SW 1271 (cell line): Measurements from ENCODE around the gene ASAP2.

ENCODE experiments used
- DNase-seq, 2 experiments: peaks; one replicate each; lab custom pipeline; 2025; lab: John Stamatoyannopoulos, UW

Gene ASAP2

DNA sequence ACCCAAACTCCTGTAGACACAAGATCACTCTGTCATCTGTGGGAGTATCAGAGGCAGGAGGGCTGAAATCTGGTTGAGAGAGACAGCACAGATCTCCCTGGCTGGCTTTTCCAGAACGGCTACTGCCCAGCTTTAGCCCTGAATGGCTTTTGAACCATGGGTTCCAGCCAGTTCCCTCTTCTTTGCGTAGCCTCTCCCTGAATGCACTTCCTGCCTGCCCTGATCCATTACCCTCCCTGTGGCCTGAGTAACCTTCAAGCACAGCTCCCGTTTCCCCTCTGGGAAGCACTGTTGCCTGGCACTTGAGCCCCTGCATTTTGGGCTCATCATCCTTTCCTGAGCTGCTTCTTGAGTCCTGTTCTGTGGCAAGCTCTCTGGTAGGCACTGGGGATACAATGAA lies 68.8 kb downstream of the ASAP2 start:
- no peak for DNase-seq

DNA sequence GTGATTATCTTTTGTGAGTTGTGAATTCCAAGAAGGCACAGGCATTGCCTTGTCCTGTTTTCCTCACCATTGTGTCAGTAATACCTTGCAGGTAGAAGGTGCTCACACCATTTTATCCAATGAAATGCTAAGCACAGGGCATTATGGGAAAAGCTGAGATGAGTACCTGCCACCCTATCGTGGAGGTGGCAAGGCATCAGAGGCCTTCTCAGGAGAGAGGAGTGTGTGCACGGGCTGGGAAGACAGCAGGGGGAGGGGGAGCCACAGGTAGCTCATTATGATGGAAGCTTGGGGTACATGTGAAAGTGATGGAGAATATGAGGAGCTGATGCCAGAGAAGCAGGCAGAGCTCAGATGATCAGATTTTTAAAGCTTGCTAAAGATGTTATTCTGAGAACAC lies 69.5 kb downstream of the ASAP2 start:
- no peak for DNase-seq

DNA sequence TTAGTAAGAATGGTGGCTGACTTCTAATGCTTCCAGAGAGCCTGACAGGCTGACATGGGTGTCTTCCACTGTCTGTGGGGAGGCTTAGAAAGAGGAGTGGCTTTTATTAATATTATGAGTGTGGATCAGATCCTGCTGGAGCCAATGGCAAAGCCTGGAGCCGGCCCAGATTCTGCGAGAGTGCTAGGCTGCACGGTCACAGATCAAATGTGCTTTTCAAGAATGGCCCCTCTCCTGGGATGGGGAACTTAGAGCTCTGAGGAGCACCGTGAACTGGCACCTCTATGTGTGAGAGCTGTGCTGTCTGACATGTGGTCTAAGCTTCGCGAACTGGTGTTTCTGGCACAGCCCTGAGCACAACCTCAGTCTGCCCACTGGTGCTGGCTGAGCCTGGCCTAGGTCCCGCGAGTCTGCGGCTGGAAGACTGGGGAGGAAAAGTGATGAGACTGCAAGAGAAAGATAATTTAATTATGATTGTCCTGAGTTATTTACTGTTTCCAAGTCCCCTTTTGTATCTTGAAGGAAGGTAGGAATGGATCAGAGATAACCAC lies 70.4 kb downstream of the ASAP2 start:
- no peak for DNase-seq

DNA sequence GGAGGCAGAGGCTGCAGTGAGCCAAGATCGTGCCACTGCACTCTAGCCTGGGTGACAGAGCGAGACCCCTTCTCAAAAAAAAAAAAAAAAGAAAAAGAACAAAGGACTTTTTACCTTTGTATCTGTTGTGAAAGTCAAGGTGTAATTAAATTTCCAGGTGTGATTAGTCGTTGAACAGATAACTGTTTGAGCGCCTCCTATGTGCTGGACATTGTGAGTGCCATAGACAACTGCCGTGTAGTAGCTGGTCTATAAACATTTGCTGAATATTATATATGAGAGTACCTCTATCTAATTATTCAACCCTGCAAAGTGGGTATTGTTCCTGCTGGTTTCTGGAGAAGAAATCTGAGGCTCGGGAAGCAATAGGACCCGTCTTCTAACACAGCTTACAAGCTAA lies 71.8 kb downstream of the ASAP2 start:
- DNase-seq = no peak

DNA sequence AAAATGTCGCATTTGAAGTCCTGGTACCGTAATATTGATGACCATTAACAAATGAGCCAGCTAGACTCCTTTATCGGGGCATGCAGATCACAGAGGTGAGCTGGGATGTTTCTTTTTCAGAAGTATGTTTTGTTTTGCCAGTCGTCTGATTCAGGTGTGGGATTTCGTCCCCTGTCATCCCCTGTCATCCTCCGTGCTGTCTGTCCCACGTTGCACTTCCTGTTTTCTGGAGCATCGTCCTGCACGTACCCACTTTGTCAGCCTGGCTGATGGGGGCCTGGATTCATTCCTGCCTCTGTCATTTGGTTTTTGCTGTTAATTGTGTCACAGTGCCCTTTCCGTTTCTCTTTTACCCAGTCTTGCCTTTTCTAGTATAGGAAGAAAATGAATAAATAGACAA lies 72.8 kb downstream of the ASAP2 start:
- DNase-seq = no peak

DNA sequence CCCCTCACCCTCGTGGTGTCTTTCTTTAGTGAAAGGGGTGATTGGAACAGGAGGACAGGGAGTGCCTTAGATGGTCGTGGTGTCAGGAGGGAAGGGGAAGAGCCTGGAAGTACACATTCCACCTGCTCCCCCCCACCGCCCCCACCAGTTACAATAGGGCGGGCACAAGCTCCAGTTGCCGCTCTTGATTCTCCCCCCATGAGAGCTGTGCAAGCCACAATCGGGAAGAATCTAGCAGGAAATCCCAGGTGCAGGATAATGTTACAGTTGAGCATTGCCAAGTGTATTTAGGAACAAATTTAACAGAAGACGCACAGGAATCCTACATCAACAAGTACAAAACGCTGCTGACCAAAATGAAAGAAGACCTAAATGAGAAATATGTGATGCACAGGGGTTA lies 73.6 kb downstream of the ASAP2 start:
- DNase-seq = no peak

DNA sequence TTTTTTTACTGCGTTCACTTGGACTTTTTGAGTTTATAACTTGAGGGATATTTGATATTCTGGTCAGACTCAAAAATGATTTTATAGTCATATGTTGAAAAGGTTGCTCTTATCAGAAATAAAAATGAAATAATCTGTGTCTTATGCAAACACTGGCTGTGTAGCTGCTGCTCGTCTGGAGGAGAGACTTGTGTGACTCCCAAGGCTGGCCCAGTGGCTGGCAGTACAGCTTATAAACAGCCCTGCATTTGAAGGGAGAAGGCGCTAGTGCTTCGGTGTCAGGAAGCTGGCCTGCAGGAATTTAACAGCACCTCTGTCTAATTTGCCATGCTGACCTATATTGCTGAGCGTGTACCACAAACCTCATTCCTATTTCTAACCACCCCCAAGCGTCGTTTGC lies 74.5 kb downstream of the ASAP2 start:
- no peak for DNase-seq

DNA sequence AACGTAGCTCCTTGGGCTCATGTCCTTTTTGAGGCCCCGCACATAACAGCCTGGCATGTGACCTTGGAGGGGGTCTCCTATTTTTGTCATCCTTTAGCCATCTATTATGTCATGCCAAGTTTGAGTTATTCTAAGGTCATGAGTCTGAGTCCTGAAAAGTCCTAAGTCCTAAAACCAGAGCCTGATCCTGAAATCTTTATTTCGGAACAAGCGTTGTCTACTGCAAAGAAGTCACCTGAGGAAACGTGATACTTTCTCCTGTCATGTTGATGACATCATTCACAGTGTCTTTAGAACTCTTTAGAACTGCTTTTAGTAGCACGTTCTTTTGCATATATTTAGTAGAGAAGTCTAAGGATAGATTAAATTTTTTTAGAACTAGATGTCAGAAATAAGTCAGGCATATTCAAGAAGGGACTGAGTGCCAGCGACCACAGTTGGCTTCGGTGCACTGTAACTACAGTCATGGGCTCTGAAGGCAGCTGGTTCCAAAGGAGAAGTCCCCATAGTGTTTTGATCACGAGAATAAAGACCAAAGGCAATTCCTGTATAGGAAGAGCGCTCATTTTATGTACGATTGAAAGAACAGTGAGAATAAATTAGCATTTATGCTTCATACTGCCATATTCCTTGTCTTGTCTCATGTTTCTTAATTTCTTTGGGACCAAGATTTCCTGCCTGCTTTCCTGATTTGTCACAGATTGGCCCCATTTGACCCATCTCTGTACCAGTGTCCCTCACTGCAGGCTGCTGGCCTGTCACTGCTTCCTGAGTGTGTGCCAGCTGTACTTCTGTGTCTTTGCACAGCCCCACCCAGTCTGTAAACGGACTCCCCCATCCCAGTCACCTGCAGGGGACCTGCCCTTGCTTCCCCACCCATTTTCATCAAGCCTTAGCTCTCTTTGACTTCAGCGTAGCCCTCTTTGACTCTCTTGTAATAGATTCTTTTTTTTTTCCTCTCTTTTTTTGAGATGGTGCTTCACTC lies 75.8 kb downstream of the ASAP2 start:
- DNase-seq = no peak

DNA sequence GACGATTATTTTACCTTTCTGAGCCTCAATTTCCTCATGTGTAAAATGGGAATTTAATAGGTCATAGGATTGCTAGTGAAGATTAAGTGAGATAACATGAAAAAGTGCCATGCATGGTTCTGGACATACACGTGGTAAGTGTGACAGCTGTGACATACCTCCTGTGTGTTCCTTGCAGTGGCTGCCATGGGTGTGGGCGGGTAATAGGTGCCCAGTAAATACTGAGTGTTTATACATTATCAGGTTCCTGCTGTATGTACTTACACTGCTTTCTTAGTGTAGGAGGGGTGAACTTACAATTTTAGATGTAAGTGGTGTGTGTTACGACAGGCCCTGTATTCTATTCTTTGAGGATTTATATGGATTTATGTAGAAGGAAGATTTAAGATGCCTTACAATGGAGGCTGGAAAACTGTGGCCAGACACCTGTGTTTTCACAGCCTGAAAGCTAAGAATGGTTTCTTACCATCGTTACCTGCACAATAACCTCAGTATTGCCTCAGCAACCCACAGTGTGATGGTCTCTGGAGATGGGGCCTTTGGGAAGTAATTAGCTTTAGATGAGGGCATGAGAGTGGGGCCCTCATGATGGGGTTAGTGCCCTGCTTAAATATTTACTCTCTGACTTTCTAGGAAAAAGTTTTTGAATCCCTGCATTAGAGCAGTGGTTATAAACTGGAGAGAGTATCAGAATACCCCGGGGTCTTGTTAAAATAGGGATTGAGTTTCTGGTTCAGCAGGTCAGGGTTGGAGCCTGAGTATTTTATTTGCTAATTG lies 78.1 kb downstream of the ASAP2 start:
- DNase-seq = no peak

DNA sequence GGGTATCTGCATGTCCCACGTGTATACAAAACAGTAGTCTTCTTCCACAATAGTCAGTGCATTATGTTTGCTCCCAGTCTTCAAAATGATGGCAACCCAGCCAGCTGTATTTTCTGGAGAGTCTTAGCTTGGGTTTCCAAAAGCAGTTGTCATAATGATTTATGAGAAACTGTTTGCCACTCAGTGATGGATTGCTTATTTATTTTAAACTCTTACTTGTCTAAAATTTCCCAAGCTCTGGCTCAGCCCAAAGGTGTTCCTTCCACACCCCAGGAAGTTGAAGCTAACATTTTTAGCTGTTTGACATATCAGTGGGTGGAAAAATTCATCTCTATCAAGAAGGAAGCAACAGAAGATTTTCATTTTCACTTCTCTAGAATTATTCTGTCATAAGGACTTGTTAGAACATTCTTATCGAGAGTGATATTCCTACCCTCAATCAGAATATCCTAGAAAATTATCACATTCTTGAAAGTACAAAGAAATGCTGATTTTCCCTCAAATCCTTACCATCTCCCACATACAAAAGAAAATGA lies 78.8 kb downstream of the ASAP2 start:
- no peak for DNase-seq

DNA sequence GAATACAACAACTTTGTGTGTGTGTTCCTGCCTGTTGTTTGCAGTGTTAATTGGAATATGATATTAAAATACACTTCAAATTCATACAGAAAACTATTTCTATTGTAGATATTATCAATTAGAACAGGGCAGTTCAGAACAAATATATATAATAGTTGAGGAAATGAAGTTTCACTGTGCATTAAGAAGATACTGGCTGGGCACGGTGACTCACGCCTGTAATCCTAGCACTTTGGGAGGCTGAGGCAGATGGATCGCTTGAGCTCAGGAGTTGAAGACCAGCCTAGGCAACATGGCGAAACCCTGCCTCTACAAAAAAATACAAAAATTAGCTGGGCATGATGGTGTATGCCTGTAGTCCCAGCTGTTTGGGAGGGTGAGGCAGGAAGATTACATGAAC lies 79.3 kb downstream of the ASAP2 start:
- DNase-seq = no peak

DNA sequence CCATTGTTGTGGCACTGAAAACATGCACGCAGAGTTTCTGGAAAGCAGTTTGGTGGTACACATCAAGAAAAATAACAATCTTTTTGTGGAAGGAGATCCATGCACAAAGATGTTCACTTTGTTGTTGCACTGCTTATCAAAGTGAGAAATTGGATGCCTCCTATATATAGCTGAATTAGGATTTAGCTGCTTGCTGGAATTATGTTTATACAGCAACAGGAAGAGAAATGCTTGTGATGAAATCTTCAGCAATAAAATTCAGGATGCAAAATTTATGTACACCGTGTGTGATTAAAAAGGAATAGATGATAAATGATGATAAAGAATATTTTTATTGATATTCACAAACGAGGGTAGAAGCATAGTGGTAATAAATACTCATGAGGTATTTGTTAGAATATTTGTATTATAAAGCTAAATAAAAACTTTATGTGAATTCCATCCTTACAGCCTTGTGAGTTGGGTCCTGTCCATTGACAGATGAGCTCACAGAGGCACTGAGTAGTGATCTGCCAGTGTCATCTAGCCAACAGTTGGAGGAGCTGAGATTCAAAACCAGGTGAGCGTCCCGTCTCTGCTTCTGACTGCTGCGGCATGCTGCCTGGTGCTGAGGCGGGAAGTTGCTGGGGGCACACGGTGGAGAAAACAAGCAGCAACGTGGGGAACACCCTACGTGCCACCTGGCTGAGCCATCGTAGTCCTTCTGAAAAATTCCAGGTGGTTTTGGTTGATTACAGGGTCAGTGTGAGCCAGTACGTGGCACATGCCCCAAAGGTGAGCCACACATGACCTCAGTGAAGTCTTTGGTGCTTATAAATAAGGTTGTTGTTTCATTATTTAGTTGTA lies 80.2 kb downstream of the ASAP2 start:
- peak in 1 of 2 experiments; percentile 54 for DNase-seq

DNA sequence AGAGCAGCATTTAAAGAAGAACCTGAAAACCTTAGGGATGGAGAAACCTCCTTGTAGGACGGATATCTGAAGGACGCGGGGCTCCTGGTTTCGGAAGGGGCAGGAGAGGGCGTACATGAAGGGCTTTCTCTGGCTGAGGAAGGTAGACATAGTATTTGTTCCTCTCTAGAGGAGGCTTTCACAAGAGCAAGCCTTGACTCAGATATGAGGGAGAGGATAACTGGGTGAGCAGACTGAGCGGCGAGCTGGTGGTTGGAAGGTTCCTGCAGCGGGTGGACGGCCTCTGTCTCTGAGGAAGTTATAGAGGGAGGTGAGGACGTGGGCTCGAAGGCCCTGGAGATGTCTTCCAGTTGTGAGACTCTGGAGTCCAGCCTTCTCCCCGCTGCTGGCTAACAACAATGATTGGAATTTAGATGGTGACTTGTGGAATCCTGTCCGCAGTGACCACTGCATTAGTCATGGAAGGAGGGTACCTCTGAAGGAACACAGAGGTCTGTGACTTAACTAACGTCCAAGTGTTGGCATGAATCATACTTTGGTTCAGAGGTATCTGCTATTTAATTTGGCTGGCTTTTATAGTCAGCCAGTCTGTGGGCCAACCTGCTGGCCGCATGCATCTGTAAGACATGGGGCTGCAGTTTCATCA lies 80.9 kb downstream of the ASAP2 start:
- peak; percentile 98 for DNase-seq

DNA sequence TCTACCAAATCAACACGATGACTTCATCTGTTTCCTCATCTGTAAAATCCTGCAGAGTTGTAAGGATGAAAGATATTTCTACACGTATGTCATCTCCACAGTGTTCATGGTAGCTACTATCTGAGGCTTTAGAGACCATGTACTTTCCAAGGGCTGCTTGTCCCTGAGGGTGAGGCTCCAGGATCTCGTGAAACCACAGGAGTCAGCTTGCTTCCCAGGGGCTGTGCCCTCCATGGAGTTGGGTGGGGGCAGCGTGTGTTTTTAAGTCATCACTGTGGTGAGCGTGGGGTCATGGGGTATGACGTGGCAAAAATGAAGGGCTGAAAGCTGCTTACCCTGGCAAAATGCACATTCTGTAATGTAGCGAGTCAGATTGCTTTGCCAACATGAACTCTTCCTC lies 81.6 kb downstream of the ASAP2 start:
- peak in 1 of 2 experiments; percentile 47 for DNase-seq

DNA sequence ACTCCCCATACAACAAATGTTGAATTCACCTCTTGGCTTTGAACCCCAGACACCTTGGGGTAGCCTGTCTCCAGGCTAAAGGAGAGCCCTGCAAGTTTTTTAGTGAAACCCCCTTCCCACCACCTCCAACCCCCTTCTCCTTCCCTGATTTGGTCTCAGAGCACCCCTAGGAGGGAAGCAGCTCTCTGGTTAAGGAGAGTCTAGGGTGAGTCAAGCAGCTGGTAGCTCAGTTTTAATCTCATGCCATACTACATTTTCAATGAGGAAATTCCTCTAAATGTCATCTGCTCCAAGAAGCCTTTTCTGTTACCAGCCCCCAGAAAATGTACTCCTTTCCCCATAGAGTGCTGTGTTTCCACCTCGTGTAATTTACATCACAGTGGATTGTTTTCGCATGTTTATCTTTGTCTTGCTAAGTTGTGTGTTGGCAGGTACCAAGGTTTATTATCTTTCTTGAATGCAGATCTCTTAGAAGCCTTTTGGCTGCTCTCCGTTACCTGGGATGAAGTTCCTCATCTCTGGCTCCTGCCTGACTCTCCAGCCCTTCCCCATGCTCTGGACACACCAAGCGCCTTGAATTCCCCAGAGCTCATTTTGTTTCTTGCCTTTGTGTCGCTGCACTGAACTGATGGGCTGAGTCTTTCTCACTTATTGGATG lies 82.2 kb downstream of the ASAP2 start:
- DNase-seq = no peak

DNA sequence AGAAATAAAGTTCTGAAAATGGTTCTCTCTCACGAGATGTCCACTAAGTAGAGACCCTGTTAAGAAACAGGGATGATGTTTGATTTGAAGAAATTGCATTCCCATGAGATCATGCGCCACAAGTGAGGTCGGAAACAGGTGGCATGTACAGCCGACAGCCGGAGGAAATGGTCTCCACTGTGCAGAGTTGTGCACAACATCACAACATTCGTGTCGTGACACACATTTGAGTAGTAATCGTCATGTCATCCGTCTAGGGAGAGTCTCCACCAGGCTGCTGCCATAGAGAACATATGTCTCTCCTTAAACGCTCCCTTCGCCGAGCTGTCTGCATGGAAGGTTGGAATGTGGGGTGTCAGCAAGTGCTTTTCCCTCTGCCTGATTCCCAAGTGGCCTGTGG lies 84.7 kb downstream of the ASAP2 start:
- no peak for DNase-seq

DNA sequence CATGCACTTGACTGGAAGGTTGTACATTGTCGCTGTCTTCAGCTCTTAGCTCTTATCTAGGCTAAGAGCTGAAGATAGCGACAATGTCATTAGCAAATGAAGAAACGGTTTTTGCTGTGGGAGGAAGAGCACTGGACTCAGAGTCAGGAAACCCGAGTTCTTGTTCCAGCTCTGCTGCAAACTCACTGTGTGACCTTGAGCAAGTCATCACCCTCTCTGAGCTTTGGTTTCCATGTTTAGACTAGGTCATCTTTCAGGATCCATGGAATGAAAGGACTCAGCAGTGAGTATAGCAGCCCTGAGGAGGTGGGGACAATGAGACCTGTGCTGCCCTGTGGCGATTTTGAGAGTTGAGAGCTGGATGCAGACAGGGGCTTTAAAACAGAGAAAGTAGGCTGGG lies 85.3 kb downstream of the ASAP2 start:
- DNase-seq = no peak

DNA sequence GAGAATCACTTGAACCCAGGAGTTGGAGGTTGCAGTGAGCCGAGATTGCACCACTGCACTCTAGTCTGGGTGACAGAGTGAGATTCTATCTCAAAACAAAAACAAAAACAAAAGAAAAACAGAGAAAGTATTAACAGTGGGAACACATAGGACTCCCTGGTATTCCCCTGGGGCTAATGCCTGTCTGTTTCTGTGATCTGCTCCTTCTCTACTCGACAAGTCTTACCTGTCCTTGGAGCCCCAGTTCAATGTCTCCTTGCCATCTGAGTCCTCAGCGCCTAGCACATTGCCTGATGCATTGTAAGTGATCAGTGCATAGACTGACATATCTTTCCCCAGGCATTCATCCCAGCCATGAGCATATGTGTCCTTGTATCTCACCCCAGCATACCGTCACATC lies 85.8 kb downstream of the ASAP2 start:
- no peak for DNase-seq

DNA sequence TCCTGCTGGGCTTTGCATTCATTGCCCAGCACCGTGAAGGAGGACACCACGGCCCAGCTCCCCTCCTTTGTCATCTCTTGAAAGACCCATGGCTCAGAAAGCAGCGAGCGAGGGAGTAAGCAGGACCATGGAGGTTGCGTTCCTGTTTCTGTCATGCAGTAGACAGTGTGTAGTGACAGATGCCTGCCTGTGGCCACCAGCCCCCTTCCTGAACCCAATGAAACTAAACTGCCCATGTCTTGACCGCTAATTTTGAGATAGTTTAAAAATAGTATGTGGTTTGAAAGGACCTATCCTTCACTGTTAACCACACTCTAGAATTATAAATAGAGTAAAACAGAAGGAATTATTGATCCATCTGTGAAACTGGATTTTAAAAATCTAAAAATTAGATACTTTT lies 88.2 kb downstream of the ASAP2 start:
- no peak for DNase-seq

DNA sequence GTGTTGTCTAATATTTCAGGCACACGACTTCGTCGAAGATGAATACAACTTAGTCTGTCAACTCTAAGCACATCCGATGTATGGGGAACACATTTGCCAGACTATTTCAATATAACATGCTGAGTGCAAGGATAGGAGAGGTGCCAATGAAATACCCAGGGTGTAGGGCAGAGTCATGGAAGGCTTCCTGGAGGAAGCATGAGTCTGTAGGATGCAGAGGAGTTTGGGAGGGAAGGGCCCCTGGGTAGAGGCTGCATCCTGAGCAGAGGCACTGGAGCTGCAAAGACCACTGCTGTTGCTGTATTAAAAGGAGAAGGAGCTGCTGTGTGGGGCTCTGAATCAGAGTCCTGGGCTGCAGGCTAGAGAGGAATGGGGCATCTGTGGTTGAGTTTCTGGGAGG lies 89.9 kb downstream of the ASAP2 start:
- DNase-seq = no peak

DNA sequence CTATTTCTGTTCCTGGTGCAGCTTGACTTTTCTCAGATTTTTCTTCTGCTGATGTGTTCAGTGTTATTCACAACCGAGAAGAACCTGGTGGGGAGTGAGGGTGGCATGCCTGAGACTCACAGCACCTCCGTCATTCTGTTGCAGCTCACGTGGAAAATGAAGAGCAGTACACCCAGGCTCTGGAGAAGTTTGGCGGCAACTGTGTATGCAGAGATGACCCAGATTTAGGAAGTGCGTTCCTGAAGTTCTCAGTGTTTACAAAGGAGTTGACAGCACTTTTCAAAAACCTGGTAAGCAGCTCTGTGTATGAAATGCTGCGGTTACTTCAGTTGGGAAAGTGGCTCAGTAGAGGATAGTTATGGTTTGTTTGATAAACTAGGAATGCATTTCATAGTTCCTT lies 90.5 kb downstream of the ASAP2 start:
- DNase-seq = no peak
